T-cell (primary cell): ENCODE data around the gene ZNF362. TPM values are rescaled to one million over a fixed set of nuclear protein-coding genes. Genes with fewer than 3 reads are reported as not detected.

Source experiments
- ATAC-seq, 4 experiments: fragments of 200-7000 bp in 3 of 4; fragments of 150-1000 bp in 1 of 4; cut with Tn5 transposase; replicated peaks in 1 of 4; 1 replicate in 3 of 4; 2 replicates in 1 of 4; pipeline ENCODE4 v1.10.0; 2021; ENCODE audit warnings: moderate library complexity in 3 of 4, mild to moderate bottlenecking in 2 of 4, moderate number of reproducible peaks in 1 of 4
- CTCF ChIA-PET, 2 donors: fragments of 300-600 bp; sonication (Branson Sonifier 250); formaldehyde crosslinking; loops; one replicate each; lab custom pipeline; 2022; ENCODE audit warnings: antibody characterized with exemption in 2 of 2; lab: Charles Lee
- POLR2A ChIA-PET, 2 donors: fragments of 300-600 bp; sonication (Branson Sonifier 250); formaldehyde crosslinking; loops; one replicate each; lab custom pipeline; 2022; ENCODE audit warnings: antibody characterized with exemption in 2 of 2; lab: Charles Lee
- DNase-seq, 35 experiments: peaks; one replicate each; pipeline versions ENCODE4 v3.0.0 to v3.0.0-alpha.2; 2013 to 2023
- H3K27ac ChIP-seq: one replicate; pipeline ENCODE4 v1.5.1; 2013; ENCODE audit warnings: low read length
- H3K27me3 ChIP-seq, 2 experiments: replicated peaks in 1 of 2; 1 replicate in 1 of 2; 2 replicates in 1 of 2; pipeline versions ENCODE4 v1.6.1 to v1.7.0; 2013; ENCODE audit warnings: low read length in 1 of 2, mixed read lengths in 1 of 2; ENCODE audit not compliant: control insufficient read depth in 2 of 2, insufficient read depth in 2 of 2; ENCODE audit errors: extremely low read depth in 1 of 2
- H3K36me3 ChIP-seq, 2 donors: 1 replicate in 1 of 2; 2 replicates in 1 of 2; pipeline versions ENCODE4 v1.6.1 to v1.7.0; 2013; ENCODE audit warnings: low read length in 1 of 2; ENCODE audit not compliant: control insufficient read depth in 2 of 2, insufficient read depth in 1 of 2; ENCODE audit errors: extremely low read depth in 1 of 2
- H3K4me1 ChIP-seq, 2 experiments: 1 replicate in 1 of 2; 2 replicates in 1 of 2; pipeline versions ENCODE4 v1.6.1 to v1.7.0; 2013; ENCODE audit warnings: low read length in 2 of 2, mixed read lengths in 1 of 2; ENCODE audit not compliant: insufficient read depth in 2 of 2, control insufficient read depth in 1 of 2; ENCODE audit errors: extremely low read depth in 1 of 2
- H3K4me3 ChIP-seq, 2 donors: 1 replicate in 1 of 2; 2 replicates in 1 of 2; pipeline versions ENCODE4 v1.5.1 to v1.7.0; 2013; ENCODE audit warnings: mild to moderate bottlenecking in 2 of 2, low read length in 1 of 2, moderate library complexity in 1 of 2; ENCODE audit not compliant: control insufficient read depth in 1 of 2; ENCODE audit errors: extremely low read depth in 1 of 2
- H3K9me3 ChIP-seq: 2 replicates; pipeline ENCODE4 v1.7.0; 2013
- H3K27ac Mint-ChIP-seq, 2 donors: one replicate each; pipeline ENCODE4 v1.8.0; 2020 to 2021; ENCODE audit warnings: mild to moderate bottlenecking in 2 of 2, mixed read lengths in 2 of 2
- H3K27me3 Mint-ChIP-seq, 2 donors: one replicate each; pipeline ENCODE4 v1.8.0; 2021 to 2022; ENCODE audit warnings: mixed read lengths in 2 of 2
- H3K36me3 Mint-ChIP-seq: one replicate; pipeline ENCODE4 v1.8.0; 2021; ENCODE audit warnings: mixed read lengths
- H3K4me1 Mint-ChIP-seq, 3 donors: one replicate each; pipeline ENCODE4 v1.8.0; 2020 to 2022; ENCODE audit warnings: mixed read lengths in 3 of 3, mild to moderate bottlenecking in 1 of 3
- H3K4me3 Mint-ChIP-seq, 3 donors: one replicate each; pipeline ENCODE4 v1.8.0; 2020 to 2022; ENCODE audit warnings: mild to moderate bottlenecking in 3 of 3, mixed read lengths in 3 of 3, moderate library complexity in 3 of 3
- H3K9me3 Mint-ChIP-seq, 3 donors: one replicate each; pipeline ENCODE4 v1.8.0; 2020 to 2022; ENCODE audit warnings: mixed read lengths in 3 of 3
- WGBS: methylation state at CpG from one replicate; pipeline ENCODE4 v1.1.5; 2013; ENCODE audit warnings: missing lambda C conversion rate; ENCODE audit not compliant: insufficient coverage; 5-methylcytosine and 5-hydroxymethylcytosine counted together
- total RNA-seq, 35 experiments: library from RNA in 6 of 35; stranded (reverse) in 6 of 35; fragments of 120-200 nt in 1 of 35; gene quantifications; one replicate each; pipeline versions ENCODE4 v1.2.1 to v1.2.4 and lab custom pipeline; 2013 to 2026

The ZNF362 gene
- total RNA-seq, 5 donors from 2014 or later (not counting 1 experiment from before 2014, with no cell fraction given), result 22.9 to 31.4 (median 24.5) TPM

DNA sequence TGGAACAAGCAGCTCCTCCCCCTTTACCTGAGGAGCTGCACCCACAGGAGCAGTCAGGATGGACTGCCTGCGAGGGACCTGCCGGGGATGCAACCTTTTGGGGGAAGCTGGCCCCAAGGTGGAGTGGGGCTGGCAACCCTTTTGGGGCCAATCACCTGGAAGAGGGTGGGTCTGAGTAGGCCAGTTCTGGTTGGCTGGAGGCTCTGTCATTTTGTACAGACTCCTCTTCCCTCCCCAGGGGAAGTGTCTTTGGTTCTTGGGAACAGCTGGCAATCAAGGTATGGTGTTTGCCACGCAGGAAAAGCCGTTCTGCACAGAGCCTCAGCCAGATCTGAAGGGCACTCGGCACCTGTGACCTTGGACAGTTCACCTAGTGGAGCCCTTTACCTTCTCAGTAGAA lies 64.9 kb downstream of the ZNF362 start:
- DNase-seq (no peak), ATAC-seq (no peak)
- WGBS, result no CpG with 5 or more reads among the region's 5 CpGs
- Mint-ChIP-seq H3K4me3 (no peak overlapping the region), H3K9me3 (no peaks in the 10 kb centered on the region), H3K27ac (no peak overlapping the region), H3K4me1 (no peaks in the 10 kb centered on the region), H3K27me3 (no peaks in the 10 kb centered on the region), H3K36me3 (peaks cover 21% of the 10 kb centered on the region)
- no peaks in the 10 kb centered on the region for H3K27me3 ChIP-seq
- H3K36me3 ChIP-seq, result peaks cover 15 to 29% of the 10 kb centered on the region in 2 donors
- H3K4me3 ChIP-seq, result no peak overlapping the region
- no peak overlapping the region for H3K27ac ChIP-seq
- no peaks in the 10 kb centered on the region for H3K9me3 ChIP-seq
- no peaks in the 10 kb centered on the region for H3K4me1 ChIP-seq
- ChIA-PET POLR2A (no interaction called here), CTCF (no interaction called here)

- CTCF ChIA-PET, result no interaction called here
- H3K36me3 Mint-ChIP-seq, result peaks cover 21% of the 10 kb centered on the region
- H3K36me3 ChIP-seq, result peaks cover 18 to 37% of the 10 kb centered on the region in 2 donors
Measured at GRCh38 chr1:33322109-33322508, 65.8 kb downstream of the ZNF362 start.

DNA sequence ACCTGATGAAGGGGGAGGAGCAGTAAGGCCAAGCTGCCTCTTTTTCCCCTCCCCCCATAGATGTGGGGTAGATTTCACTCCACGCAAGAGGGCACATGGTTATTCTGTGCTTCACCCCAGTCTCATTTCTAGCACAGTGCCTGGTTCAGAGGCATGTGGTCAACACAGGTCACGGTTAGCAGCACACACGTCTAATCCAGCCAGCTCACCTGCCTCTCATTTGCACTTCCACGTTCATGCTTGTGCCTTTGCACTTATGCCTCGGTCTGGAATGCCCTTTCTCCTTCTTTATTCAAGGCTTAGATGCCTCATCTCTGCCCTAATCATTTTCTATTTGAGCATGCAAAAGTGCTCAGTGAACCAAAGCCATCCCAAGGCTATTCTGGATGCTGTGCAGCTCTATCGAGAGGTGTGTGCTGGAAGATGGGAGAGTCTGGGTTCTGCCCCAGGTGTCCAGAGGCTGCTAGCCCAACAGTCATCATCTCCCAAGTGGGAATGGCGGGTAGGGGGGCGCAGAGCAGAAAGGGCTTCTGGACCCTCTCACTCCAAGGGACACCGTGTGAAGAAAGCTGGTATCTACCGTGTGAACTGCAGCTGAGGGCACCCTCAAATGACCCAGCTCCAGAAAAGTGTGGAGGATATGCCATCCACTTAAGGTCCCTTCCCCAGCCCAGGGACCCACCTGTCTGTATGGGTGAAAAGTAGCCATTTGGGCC lies 66.7 kb downstream of the ZNF362 start:
- peaks cover 21% of the 10 kb centered on the region for H3K36me3 Mint-ChIP-seq
- H3K4me1 Mint-ChIP-seq, result no peaks in the 10 kb centered on the region
- WGBS, result 90% methylated on average over 3 of the region's 10 CpGs
- CTCF ChIA-PET, result interaction anchor here in 1 of 2 donors (0.5 kb wide), 1 partner anchor 404 kb away, joined by 7 read pairs; no protein-coding TSS in a partner anchor
- H3K27me3 Mint-ChIP-seq, result no peaks in the 10 kb centered on the region
- DNase-seq (no peak), ATAC-seq (no peak)
- Histone ChIP-seq H3K27ac (no peak overlapping the region), H3K9me3 (no peaks in the 10 kb centered on the region), H3K27me3 (no peaks in the 10 kb centered on the region), H3K36me3 (peaks cover 24 to 46% of the 10 kb centered on the region in 2 donors), H3K4me3 (no peak overlapping the region), H3K4me1 (no peaks in the 10 kb centered on the region)
- H3K4me3 Mint-ChIP-seq, result no peak overlapping the region
- POLR2A ChIA-PET, result interaction anchor here in 1 of 2 donors (0.5 kb wide), 1 partner anchor 40 kb away, joined by 3 read pairs; no protein-coding TSS in a partner anchor
- no peaks in the 10 kb centered on the region for H3K9me3 Mint-ChIP-seq
- H3K27ac Mint-ChIP-seq, result no peak overlapping the region

More at GRCh38 chr1:33322109-33322508, 65.8 kb downstream of the ZNF362 start:
- H3K27me3 Mint-ChIP-seq, result no peaks in the 10 kb centered on the region
- no peaks in the 10 kb centered on the region for H3K4me1 ChIP-seq
- DNase-seq (no peak), ATAC-seq (no peak)
- no peak overlapping the region for H3K27ac ChIP-seq
- H3K27ac Mint-ChIP-seq, result no peak overlapping the region
- 92% methylated on average over 4 of the region's 6 CpGs for WGBS
- no peaks in the 10 kb centered on the region for H3K9me3 ChIP-seq
- no peaks in the 10 kb centered on the region for H3K4me1 Mint-ChIP-seq
- H3K9me3 Mint-ChIP-seq, result no peaks in the 10 kb centered on the region
- H3K27me3 ChIP-seq, result no peaks in the 10 kb centered on the region
- H3K4me3 Mint-ChIP-seq, result no peak overlapping the region
- H3K4me3 ChIP-seq, result no peak overlapping the region
- POLR2A ChIA-PET, result interaction anchor here in 1 of 2 donors (0.6 kb wide), 1 partner anchor 26 kb away, joined by 3 read pairs; no protein-coding TSS in a partner anchor

DNA sequence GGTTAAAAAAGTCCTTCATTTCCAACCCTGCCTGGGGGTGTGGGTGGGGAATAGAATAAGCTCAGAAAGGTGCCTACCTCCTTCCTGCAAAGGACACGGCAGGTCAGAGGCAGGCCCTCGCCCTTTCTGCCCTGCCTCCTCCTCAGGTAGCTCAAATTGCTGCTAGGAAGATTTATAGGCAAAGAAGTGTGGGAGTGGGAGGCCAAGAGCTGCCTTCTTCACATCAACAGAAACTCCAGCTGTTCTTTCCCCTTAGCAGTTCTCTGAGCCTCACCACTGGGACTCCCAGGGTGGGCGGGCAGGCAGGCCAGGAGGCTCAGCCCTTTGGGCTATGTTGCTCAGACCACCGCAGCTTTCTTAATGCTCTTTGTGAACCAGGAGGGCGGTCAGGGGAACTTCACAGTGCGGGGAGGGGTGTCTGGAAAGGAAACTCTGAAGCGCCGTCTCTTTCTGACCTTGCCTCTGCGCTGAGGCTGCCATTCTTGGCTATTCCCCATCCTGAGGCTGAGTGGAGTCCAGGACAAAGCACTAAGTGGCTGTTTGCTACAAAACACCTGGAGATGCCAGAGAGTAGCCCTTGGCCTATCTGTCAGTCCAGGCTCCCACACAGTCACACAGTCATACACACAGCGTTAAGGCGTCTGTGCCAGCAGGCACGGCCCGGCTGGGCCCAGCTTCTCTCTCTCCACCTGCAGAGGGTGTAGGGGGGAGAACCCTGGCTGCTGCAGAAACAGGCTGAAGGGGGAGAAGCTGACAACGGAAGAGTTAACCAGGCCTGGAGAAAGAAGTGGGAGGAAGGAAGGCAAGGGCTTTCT lies 67.6 kb downstream of the ZNF362 start:
- peaks cover 27% of the 10 kb centered on the region for H3K36me3 Mint-ChIP-seq
- no peak for DNase-seq

GRCh38 chr1:33324677-33325575 lies 68.6 kb downstream of the ZNF362 start:
- H3K27ac ChIP-seq, result no peak overlapping the region
- Mint-ChIP-seq H3K4me1 (no peaks in the 10 kb centered on the region), H3K4me3 (no peak overlapping the region), H3K9me3 (no peaks in the 10 kb centered on the region), H3K27me3 (no peaks in the 10 kb centered on the region), H3K36me3 (peaks cover 38% of the 10 kb centered on the region), H3K27ac (no peak overlapping the region)
- no peaks in the 10 kb centered on the region for H3K9me3 ChIP-seq
- H3K4me1 ChIP-seq, result no peaks in the 10 kb centered on the region
- CTCF ChIA-PET, result no interaction called here
- WGBS, result 93% methylated on average over 16 of the region's 22 CpGs
- H3K4me3 ChIP-seq, result no peak overlapping the region
- POLR2A ChIA-PET, result no interaction called here
- peaks cover 28 to 65% of the 10 kb centered on the region in 2 donors for H3K36me3 ChIP-seq
- ATAC-seq (no peak), DNase-seq (no peak)
- H3K27me3 ChIP-seq, result no peaks in the 10 kb centered on the region

More for the DNA sequence above, 67.6 kb downstream of the ZNF362 start:
- Histone ChIP-seq H3K36me3 (peaks cover 24 to 55% of the 10 kb centered on the region in 2 donors), H3K27me3 (no peaks in the 10 kb centered on the region), H3K4me3 (no peak overlapping the region), H3K4me1 (no peaks in the 10 kb centered on the region), H3K9me3 (no peaks in the 10 kb centered on the region), H3K27ac (no peak overlapping the region)
- 96% methylated on average over 7 of the region's 14 CpGs for WGBS
- no peak for ATAC-seq
- Mint-ChIP-seq H3K27ac (no peak overlapping the region), H3K27me3 (no peaks in the 10 kb centered on the region), H3K9me3 (no peaks in the 10 kb centered on the region), H3K4me1 (no peaks in the 10 kb centered on the region), H3K4me3 (no peak overlapping the region)
- POLR2A ChIA-PET, result no interaction called here
- CTCF ChIA-PET, result interaction anchor here in 1 of 2 donors (0.5 kb wide), 1 partner anchor 405 kb away, joined by 7 read pairs; no protein-coding TSS in a partner anchor

GRCh38 chr1:33326785-33327184 lies 70.5 kb downstream of the ZNF362 start:
- Mint-ChIP-seq H3K36me3 (peaks cover 49% of the 10 kb centered on the region), H3K9me3 (no peaks in the 10 kb centered on the region), H3K27ac (no peak overlapping the region), H3K4me1 (no peaks in the 10 kb centered on the region), H3K27me3 (no peaks in the 10 kb centered on the region), H3K4me3 (no peak overlapping the region)
- no peak overlapping the region for H3K27ac ChIP-seq
- no peaks in the 10 kb centered on the region for H3K27me3 ChIP-seq
- no peak overlapping the region for H3K4me3 ChIP-seq
- peaks cover 43 to 84% of the 10 kb centered on the region in 2 donors for H3K36me3 ChIP-seq
- POLR2A ChIA-PET, result no interaction called here
- WGBS, result 100% methylated on average over 1 of the region's 9 CpGs
- CTCF ChIA-PET, result no interaction called here
- H3K4me1 ChIP-seq, result no peaks in the 10 kb centered on the region
- DNase-seq (no peak), ATAC-seq (no peak)
- no peaks in the 10 kb centered on the region for H3K9me3 ChIP-seq
